Loucy (cell line): Measurements from ENCODE around the gene PITPNC1.

Source experiments
- H2AFZ ChIP-seq: fragments of 200-600 bp; sonication (generic); 2 replicates; pipeline ENCODE4 v1.6.0; 2016; ENCODE audit warnings: antibody characterized with exemption, mild to moderate bottlenecking, low read length, moderate library complexity
- H3F3A ChIP-seq: fragments of 200-600 bp; 2 replicates; pipeline ENCODE4 v1.6.0; 2016; ENCODE audit warnings: antibody characterized with exemption, low read depth, mild to moderate bottlenecking
- H3K27me3 ChIP-seq: fragments of 200-600 bp; sonication (generic); 2 replicates; pipeline ENCODE4 v1.6.1; 2014; ENCODE audit warnings: low read length, mild to moderate bottlenecking; ENCODE audit not compliant: insufficient read depth, poor library complexity, severe bottlenecking
- H3K36me3 ChIP-seq: fragments of 200-600 bp; sonication (generic); 2 replicates; pipeline ENCODE4 v1.6.1; 2016; ENCODE audit warnings: low read length; ENCODE audit not compliant: insufficient read depth
- H3K4me1 ChIP-seq: fragments of 200-600 bp; sonication (generic); 2 replicates; pipeline ENCODE4 v1.5.1; 2014; ENCODE audit warnings: low read length, mild to moderate bottlenecking; ENCODE audit not compliant: insufficient read depth, poor library complexity, severe bottlenecking
- H3K4me2 ChIP-seq: fragments of 200-600 bp; sonication (generic); 2 replicates; pipeline ENCODE4 v1.6.0; 2014; ENCODE audit warnings: antibody characterized with exemption, low read length, low read depth, mild to moderate bottlenecking; ENCODE audit not compliant: poor library complexity, severe bottlenecking
- H3K4me3 ChIP-seq: fragments of 200-600 bp; sonication (generic); 2 replicates; pipeline ENCODE4 v1.5.1; 2014; ENCODE audit warnings: low read length, mild to moderate bottlenecking, mixed read lengths; ENCODE audit not compliant: poor library complexity, severe bottlenecking
- H3K79me2 ChIP-seq: fragments of 200-600 bp; sonication (generic); 2 replicates; pipeline ENCODE4 v1.6.1; 2014; ENCODE audit warnings: low read length; ENCODE audit not compliant: insufficient read depth
- H3K9ac ChIP-seq: fragments of 200-600 bp; sonication (generic); 2 replicates; pipeline ENCODE4 v1.6.0; 2014; ENCODE audit warnings: mild to moderate bottlenecking, low read depth, low read length, moderate library complexity; ENCODE audit not compliant: poor library complexity, severe bottlenecking
- H3K9me2 ChIP-seq: fragments of 200-600 bp; sonication (generic); replicated peaks from 2 replicates; pipeline ENCODE4 v1.6.1; 2016; ENCODE audit warnings: low read depth, low read length, mixed read lengths
- H3K9me3 ChIP-seq: fragments of 200-600 bp; sonication (generic); 2 replicates; pipeline ENCODE4 v1.6.1; 2014; ENCODE audit warnings: mild to moderate bottlenecking, antibody characterized with exemption, low read length, low read depth; ENCODE audit not compliant: insufficient read depth
- H4K20me1 ChIP-seq: fragments of 200-600 bp; sonication (generic); 2 replicates; pipeline ENCODE4 v1.6.0; 2014; ENCODE audit warnings: antibody characterized with exemption, low read length, mild to moderate bottlenecking; ENCODE audit not compliant: insufficient read depth, poor library complexity, severe bottlenecking
- CTCF ChIP-seq: fragments of 200-600 bp; sonication (generic); conservative IDR thresholded peaks from 2 replicates; pipeline ENCODE4 v1.5.1; 2014; ENCODE audit warnings: mild to moderate bottlenecking, antibody characterized with exemption, low read length
- EZH2phosphoT487 ChIP-seq: fragments of 200-600 bp; IDR thresholded peaks from 2 replicates; pipeline ENCODE4 v1.6.1; 2018; ENCODE audit warnings: antibody characterized with exemption, mild to moderate bottlenecking, moderate library complexity, borderline replicate concordance

The PITPNC1 gene

GRCh38 chr17:67496286-67496685, 119.2 kb downstream of the PITPNC1 start:
- no peaks in the 10 kb centered on the region for H4K20me1 ChIP-seq
- no peaks in the 10 kb centered on the region for H3K9me2 ChIP-seq
- no peaks in the 10 kb centered on the region for H3K9me3 ChIP-seq
- H3K4me3 ChIP-seq, result no peak overlapping the region
- no peak overlapping the region for H3K4me2 ChIP-seq
- no peaks in the 10 kb centered on the region for H3F3A ChIP-seq
- no peaks in the 10 kb centered on the region for H3K79me2 ChIP-seq
- no peaks in the 10 kb centered on the region for H3K27me3 ChIP-seq
- no peak overlapping the region for H2AFZ ChIP-seq
- H3K9ac ChIP-seq, result no peak overlapping the region
- H3K4me1 ChIP-seq, result no peaks in the 10 kb centered on the region
- no peak for TF ChIP-seq EZH2phosphoT487
- no peak for TF ChIP-seq CTCF
- H3K36me3 ChIP-seq, result no peaks in the 10 kb centered on the region

GRCh38 chr17:67499685-67500084, 122.6 kb downstream of the PITPNC1 start:
- no peak for TF ChIP-seq CTCF
- TF ChIP-seq EZH2phosphoT487, result no peak
- H3K79me2 ChIP-seq, result no peaks in the 10 kb centered on the region
- H3K36me3 ChIP-seq, result no peaks in the 10 kb centered on the region
- no peaks in the 10 kb centered on the region for H3K4me1 ChIP-seq
- H3K4me3 ChIP-seq, result no peak overlapping the region
- H2AFZ ChIP-seq, result no peak overlapping the region
- H3K9me2 ChIP-seq, result no peaks in the 10 kb centered on the region
- H4K20me1 ChIP-seq, result no peaks in the 10 kb centered on the region
- H3K4me2 ChIP-seq, result no peak overlapping the region
- no peaks in the 10 kb centered on the region for H3K27me3 ChIP-seq
- H3K9ac ChIP-seq, result no peak overlapping the region
- no peaks in the 10 kb centered on the region for H3K9me3 ChIP-seq
- no peaks in the 10 kb centered on the region for H3F3A ChIP-seq

- no peak overlapping the region for H3K9ac ChIP-seq
- no peak overlapping the region for H3K4me2 ChIP-seq
- H3K27me3 ChIP-seq, result no peaks in the 10 kb centered on the region
- no peaks in the 10 kb centered on the region for H3K9me3 ChIP-seq
- H3K4me3 ChIP-seq, result no peak overlapping the region
- TF ChIP-seq CTCF (no peak), EZH2phosphoT487 (no peak)
- no peaks in the 10 kb centered on the region for H3K79me2 ChIP-seq
- no peak overlapping the region for H2AFZ ChIP-seq
- H3K4me1 ChIP-seq, result no peaks in the 10 kb centered on the region
- no peaks in the 10 kb centered on the region for H3K9me2 ChIP-seq
- H3F3A ChIP-seq, result no peaks in the 10 kb centered on the region
- no peaks in the 10 kb centered on the region for H4K20me1 ChIP-seq
- H3K36me3 ChIP-seq, result no peaks in the 10 kb centered on the region
Measured at GRCh38 chr17:67500261-67500660, 123.2 kb downstream of the PITPNC1 start.
